Activated T-cell treated with anti-CD3 and anti-CD28 coated beads, Interleukin-2, amount 50 U/mL, for 4 hours (primary cell): Measurements from ENCODE around the gene OR51A4. TPM values are rescaled to one million over a fixed set of nuclear protein-coding genes. Genes with fewer than 3 reads are reported as not detected.
"Not testable (repeated sequence)": the region's sequence is repeated elsewhere in the genome, so short reads cannot be mapped to it uniquely, and the experiment has no call there.

Experiments used
- ATAC-seq, 2 donors: fragments of 200-7000 bp; cut with Tn5 transposase; one replicate each; pipeline ENCODE4 v1.10.0; 2021
- DNase-seq: peaks from one replicate; pipeline ENCODE4 v3.0.0-alpha.2; 2020
- H3K27me3 Mint-ChIP-seq: one replicate; pipeline ENCODE4 v1.8.0; 2021; ENCODE audit warnings: low read depth, mixed read lengths
- H3K36me3 Mint-ChIP-seq: one replicate; pipeline ENCODE4 v1.8.0; 2022; ENCODE audit warnings: mixed read lengths; ENCODE audit not compliant: insufficient read depth
- H3K4me1 Mint-ChIP-seq: one replicate; pipeline ENCODE4 v1.8.0; 2021; ENCODE audit warnings: low read depth, mixed read lengths
- H3K4me3 Mint-ChIP-seq: one replicate; pipeline ENCODE4 v1.8.0; 2021; ENCODE audit warnings: mild to moderate bottlenecking, moderate library complexity, mixed read lengths
- H3K9me3 Mint-ChIP-seq: one replicate; pipeline ENCODE4 v1.8.0; 2021; ENCODE audit warnings: mixed read lengths
- total RNA-seq, 3 donors: library from RNA; stranded (reverse); gene quantifications; one replicate each; pipeline ENCODE4 v1.2.1, GENCODE V29; 2021

Gene OR51A4, protein sequence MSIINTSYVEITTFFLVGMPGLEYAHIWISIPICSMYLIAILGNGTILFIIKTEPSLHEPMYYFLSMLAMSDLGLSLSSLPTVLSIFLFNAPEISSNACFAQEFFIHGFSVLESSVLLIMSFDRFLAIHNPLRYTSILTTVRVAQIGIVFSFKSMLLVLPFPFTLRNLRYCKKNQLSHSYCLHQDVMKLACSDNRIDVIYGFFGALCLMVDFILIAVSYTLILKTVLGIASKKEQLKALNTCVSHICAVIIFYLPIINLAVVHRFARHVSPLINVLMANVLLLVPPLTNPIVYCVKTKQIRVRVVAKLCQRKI
- not detected for total RNA-seq

DNA sequence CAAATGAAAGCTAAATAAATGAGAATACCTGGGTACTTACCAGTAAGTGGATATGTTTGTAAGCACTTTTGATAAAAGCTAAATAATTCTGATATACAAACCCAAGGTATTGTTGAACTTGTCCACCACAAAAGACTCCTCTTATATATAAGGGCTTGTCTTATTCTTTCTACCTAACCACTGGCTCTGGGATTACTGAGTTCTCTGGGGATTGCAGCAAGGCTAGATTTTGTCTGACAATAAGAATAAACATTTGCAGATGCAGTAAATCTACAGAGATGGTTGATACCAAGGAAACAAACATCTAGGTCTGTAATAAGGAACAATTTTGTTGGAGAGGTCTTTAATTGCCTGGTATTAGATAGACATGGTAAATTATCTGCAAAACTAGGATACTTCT is at the start of gene OR51A4:
Gene OR51A4, minus strand, starts transcription at position 101 of the 400 bp plus-strand sequence. CDS start 505 bp downstream, outside the sequence.
- H3K9me3 Mint-ChIP-seq: no peaks in the 10 kb centered on the region
- no peaks in the 10 kb centered on the region for H3K4me1 Mint-ChIP-seq
- ATAC-seq: no peak
- no peak for DNase-seq
- no peak within 1 kb of the TSS for H3K4me3 Mint-ChIP-seq
- H3K36me3 Mint-ChIP-seq: no peaks in the 10 kb centered on the region
- H3K27me3 Mint-ChIP-seq: no peaks in the 10 kb centered on the region

DNA sequence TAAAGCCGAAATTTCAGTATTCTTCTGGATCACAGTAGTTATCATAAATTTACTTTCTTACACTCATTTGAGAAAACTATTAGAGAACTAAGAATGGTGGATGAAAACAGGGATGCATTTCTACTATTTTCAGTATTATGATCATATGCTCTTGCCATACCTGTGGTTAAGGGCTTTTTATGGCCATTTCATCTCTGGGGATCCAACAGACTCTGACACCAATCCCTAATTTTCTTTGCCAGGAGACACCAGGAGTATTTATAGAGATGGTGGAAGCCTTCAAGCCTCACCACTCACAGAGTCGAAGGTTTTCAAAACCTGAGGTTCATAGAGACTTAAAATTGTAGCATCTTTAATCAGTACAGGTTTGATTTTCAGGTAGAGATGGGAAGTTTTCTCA is 47.1 kb upstream of the OR51A4 start, which contains the start of gene OR51L1:
Gene OR51L1, plus strand, starts transcription at position 301 of the 400 bp plus-strand sequence. CDS start 4,132 bp downstream, outside the sequence.
- H3K4me1 Mint-ChIP-seq: no peaks in the 10 kb centered on the region
- ATAC-seq (no peak), DNase-seq (no peak)
- H3K4me3 Mint-ChIP-seq: no peak within 1 kb of the TSS
- no peaks in the 10 kb centered on the region for H3K27me3 Mint-ChIP-seq
- no peaks in the 10 kb centered on the region for H3K36me3 Mint-ChIP-seq
- no peaks in the 10 kb centered on the region for H3K9me3 Mint-ChIP-seq

DNA sequence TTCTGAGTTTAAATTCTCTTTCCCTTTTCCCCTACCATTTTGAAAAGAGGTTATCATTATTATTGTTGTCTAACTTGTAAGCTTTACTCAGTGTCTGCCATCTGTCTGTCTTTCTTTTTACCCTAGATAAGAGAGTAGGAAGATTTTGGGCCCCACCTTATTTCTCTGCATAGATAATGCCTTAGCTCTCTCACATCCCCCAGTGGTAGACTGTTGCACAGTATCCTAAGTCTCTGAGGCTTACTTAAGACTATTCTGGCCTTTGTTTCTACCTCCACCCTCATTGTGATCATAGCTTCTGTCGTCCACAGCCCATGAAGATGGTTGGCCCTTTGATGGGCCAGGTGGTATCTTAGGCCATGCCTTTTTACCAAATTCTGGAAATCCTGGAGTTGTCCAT is 43.7 kb upstream of the OR51A4 start:
- DNase-seq (no peak), ATAC-seq (no peak)
- Mint-ChIP-seq H3K27me3 (peaks cover 1% of the 10 kb centered on the region), H3K36me3 (no peaks in the 10 kb centered on the region), H3K4me3 (no peak overlapping the region), H3K9me3 (no peaks in the 10 kb centered on the region), H3K4me1 (no peaks in the 10 kb centered on the region)

DNA sequence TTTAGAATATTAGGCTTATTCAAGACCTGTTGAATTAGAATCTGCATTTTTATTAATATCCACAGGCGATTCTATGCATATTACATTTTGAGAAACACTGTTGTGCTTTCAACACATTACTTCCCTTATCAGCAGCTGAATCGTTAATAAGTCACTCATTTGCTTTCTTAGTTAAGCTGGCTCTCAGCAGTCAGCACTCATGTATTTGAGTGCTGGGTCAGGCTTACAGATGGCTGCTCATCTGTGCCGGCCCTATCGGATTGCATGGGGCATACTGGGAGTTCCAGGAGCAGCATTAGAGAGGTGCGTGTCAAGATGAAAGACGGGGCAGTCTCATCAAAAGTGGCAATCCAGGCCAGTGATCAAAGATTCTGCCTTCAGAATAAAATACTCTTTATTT is 36.4 kb upstream of the OR51A4 start:
- Mint-ChIP-seq H3K9me3 (no peaks in the 10 kb centered on the region), H3K4me1 (no peaks in the 10 kb centered on the region), H3K36me3 (no peaks in the 10 kb centered on the region), H3K4me3 (no peak overlapping the region), H3K27me3 (no peaks in the 10 kb centered on the region)
- no peak for ATAC-seq
- DNase-seq: no peak

DNA sequence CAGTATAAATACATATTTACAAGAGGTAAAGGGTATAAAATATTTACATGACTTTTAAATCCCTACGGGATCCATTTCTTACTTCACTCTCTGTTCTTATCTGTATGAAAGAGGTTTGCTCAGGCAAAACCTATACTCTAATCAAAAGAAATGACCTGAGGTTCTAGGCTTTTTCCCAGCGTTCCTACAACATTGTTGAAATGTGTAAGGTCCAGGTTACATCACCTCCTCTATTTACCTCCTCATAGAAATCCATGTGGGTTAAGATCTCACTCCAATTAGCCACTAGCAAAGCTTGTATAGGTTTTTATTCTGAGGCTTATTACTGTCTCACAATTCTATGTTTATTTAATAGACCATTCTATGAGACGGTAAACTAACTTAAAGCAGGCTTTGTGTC is 35.3 kb upstream of the OR51A4 start:
- DNase-seq: no peak

DNA sequence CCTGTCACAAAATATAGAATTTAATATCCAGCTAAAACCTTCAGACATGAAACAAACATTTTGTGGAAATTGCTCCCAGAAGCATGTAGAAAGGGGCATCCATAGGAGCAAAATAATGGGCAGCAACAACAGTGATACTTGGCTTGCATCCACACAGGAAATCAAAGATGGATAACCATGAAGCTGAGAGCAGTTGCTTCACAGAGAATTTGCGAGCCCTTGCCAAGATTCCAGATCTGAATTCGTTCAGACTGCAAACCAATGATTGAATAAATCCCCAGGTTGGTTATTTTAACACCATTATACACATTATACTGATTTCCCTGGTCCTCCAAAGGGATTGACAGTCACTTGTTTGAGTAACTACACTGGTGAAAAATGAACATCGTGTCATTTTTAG is 31.6 kb upstream of the OR51A4 start:
- no peak for ATAC-seq
- H3K4me3 Mint-ChIP-seq: no peak overlapping the region
- H3K9me3 Mint-ChIP-seq: no peaks in the 10 kb centered on the region
- H3K36me3 Mint-ChIP-seq: no peaks in the 10 kb centered on the region
- no peaks in the 10 kb centered on the region for H3K27me3 Mint-ChIP-seq
- DNase-seq: no peak
- H3K4me1 Mint-ChIP-seq: no peaks in the 10 kb centered on the region

More for the DNA sequence above, 35.3 kb upstream of the OR51A4 start:
- Mint-ChIP-seq H3K4me1 (no peaks in the 10 kb centered on the region), H3K36me3 (no peaks in the 10 kb centered on the region), H3K9me3 (no peaks in the 10 kb centered on the region), H3K27me3 (no peaks in the 10 kb centered on the region), H3K4me3 (no peak overlapping the region)
- no peak for ATAC-seq

DNA sequence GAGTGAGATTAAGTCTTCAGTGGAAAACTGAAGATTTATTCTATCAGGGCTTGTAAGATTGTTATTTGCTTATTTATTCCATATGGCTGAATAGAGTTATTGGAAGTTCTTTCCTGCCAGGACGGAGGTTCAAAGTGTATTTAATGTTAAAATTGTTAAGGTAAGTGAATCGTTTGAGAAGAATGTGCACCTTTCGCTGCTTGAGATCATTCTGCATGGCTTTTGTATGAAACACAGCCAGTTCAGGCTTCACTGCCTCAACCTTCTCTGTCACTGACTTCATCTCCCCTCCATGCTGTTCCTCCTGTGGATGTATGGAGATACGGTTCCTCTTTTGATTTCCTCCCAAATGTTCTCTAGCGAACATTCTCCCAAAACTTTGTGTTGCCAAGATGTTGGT is 28.0 kb upstream of the OR51A4 start:
- Mint-ChIP-seq H3K27me3 (no peaks in the 10 kb centered on the region), H3K4me3 (no peak overlapping the region), H3K9me3 (no peaks in the 10 kb centered on the region), H3K36me3 (no peaks in the 10 kb centered on the region), H3K4me1 (no peaks in the 10 kb centered on the region)
- DNase-seq: no peak
- ATAC-seq: no peak

DNA sequence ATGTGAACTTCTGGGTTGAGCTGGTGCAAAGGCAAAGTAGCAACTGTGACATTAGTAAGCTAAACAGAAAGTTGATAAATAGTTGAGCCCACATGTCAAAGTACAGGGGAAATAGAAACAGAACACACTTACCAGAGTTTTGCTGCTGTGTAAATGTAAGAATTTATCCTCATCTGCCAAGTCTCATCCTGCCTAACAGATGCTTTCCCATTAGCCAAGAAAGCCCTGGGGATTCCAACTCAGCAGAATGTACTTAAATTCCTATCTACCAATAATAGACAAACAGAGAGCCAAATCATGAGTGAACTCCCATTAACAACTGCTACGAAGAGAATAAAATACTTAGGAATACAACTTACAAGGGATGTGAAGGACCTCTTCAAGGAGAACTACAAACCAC is 15.4 kb upstream of the OR51A4 start:
- Mint-ChIP-seq H3K36me3 (no peaks in the 10 kb centered on the region), H3K4me3 (no peak overlapping the region), H3K27me3 (peaks cover 5% of the 10 kb centered on the region), H3K4me1 (no peaks in the 10 kb centered on the region), H3K9me3 (peaks cover 10% of the 10 kb centered on the region)
- DNase-seq: no peak
- ATAC-seq: no peak

DNA sequence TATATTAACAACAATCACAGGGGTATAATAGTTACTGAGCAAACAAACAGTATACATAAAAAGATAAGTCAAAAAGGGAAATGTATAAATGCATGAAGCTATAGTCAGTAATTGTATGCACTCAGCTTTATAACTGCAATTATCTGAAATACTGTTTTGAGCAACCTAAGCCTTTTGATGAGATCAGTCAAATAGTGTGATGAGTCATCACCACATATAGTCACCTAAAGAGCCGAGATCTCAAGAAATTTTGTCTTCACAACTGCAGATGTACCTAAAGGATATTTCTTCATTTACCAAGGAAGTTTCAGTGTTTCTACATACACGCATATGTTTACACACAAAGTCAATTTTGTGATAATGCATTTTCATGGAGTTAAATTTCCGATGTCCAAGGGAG is 13.5 kb upstream of the OR51A4 start:
- Mint-ChIP-seq H3K4me1 (no peaks in the 10 kb centered on the region), H3K4me3 (no peak overlapping the region), H3K27me3 (peaks cover 2% of the 10 kb centered on the region), H3K9me3 (peaks cover 8% of the 10 kb centered on the region), H3K36me3 (no peaks in the 10 kb centered on the region)
- DNase-seq (no peak), ATAC-seq (no peak)

DNA sequence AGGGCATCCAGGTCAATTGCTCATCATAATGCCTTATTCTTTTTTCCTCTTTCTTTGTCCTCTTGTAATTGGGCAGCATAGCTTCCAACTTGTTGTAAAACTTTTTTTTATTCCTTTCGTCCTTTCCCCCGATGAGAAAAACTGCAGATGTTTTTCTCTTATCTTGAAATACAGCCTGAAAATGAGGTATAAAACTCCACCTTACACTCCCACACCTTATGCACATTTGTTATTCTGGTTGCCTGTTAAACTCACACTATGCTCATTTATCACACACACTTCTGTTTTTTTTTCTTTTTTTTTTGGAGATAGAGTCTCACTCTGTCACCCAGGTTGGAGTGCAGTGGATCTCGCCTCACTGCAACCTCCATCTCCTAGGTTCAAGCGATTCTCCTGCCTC is 10.0 kb upstream of the OR51A4 start:
- no peaks in the 10 kb centered on the region for H3K27me3 Mint-ChIP-seq
- DNase-seq: no peak
- no peaks in the 10 kb centered on the region for H3K36me3 Mint-ChIP-seq
- H3K4me1 Mint-ChIP-seq: no peaks in the 10 kb centered on the region
- H3K4me3 Mint-ChIP-seq: no peak overlapping the region
- no peak for ATAC-seq
- H3K9me3 Mint-ChIP-seq: peaks cover 6% of the 10 kb centered on the region

DNA sequence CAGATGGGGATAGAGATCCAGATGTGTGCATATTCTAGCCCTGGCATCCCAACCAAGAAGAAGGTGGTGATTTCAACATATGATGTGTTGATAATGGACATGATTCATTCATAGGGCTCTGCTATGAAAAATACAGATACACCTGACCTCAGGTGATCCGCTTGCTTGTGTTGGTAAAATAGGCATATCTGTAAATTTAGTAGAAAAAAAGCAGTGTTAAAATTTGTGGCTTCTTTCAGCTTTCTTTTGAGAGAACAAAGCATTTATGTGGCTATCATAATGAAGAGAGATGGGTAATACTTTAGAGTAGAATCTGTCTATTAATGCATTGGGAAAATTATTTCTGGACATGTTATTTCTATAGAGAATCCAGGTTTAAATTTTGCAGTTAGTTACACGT is 8.2 kb upstream of the OR51A4 start, which contains the start of gene OR51A2:
Gene OR51A2, minus strand, starts transcription at position 101 of the 400 bp plus-strand sequence. Its CDS starts 0 bp downstream, at position 101.
- H3K27me3 Mint-ChIP-seq, H3K4me1 Mint-ChIP-seq, DNase-seq, ATAC-seq, H3K36me3 Mint-ChIP-seq, H3K9me3 Mint-ChIP-seq, H3K4me3 Mint-ChIP-seq: not testable (repeated sequence)

DNA sequence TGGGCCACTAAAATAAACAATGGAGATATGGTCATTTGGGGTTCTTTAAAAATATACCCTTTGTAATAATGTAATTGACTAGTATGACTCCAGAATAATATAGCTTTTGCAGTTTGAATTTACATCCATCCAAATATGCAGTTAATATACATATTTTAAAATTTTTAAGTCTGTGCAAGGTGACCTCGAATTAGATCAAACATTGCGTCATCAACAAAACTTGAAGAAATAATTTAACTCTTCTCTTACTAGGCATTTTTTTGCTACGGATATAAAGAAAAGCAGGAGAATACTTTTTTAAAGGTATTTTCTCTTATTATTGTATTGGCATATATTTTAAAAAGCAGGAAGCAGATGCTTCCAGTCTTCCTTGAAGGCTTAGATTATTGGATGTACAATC is 10.7 kb downstream of the OR51A4 start:
- H3K27me3 Mint-ChIP-seq: no peaks in the 10 kb centered on the region
- no peak overlapping the region for H3K4me3 Mint-ChIP-seq
- H3K9me3 Mint-ChIP-seq: no peaks in the 10 kb centered on the region
- H3K36me3 Mint-ChIP-seq: no peaks in the 10 kb centered on the region
- no peak for ATAC-seq
- H3K4me1 Mint-ChIP-seq: no peaks in the 10 kb centered on the region
- DNase-seq: no peak

DNA sequence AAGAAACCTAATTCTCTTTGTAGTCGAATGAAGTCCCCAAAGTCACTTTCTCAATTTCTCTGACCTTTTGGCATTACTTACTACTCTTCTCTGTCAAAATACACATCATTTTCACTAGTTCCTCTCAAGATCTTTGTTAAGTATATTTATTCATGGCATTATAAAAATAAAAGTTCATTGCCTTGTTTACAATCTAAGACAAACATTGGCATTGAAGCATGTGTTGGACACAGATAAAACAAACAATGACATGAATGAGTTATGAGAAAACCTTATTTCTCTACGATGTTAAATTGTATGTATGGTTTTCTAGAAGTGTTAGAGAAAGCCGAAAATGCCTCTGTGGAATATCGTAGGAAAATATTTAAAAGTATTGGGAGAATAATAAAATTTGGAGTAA is 14.7 kb downstream of the OR51A4 start:
- no peaks in the 10 kb centered on the region for H3K36me3 Mint-ChIP-seq

DNA sequence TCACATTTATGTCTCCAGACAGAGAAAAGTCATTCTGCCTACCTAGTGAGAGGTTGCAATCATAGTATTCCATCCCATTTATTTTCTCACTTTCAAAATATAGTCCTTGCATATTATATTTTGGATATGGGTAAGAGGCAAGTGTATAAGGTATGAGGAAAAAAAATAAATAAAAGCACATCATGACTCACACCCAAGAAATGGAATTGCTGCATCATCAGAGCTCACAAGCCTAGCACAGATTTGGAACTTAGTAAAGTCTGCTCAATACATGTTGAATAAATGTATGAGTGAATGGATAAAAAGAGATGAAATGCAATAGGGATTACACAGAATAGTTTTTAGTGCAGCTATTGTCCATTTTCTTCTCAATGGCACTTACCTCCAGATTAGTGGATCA is 20.8 kb downstream of the OR51A4 start:
- H3K4me3 Mint-ChIP-seq: no peak overlapping the region
- DNase-seq (no peak), ATAC-seq (no peak)
- H3K9me3 Mint-ChIP-seq: no peaks in the 10 kb centered on the region
- no peaks in the 10 kb centered on the region for H3K27me3 Mint-ChIP-seq
- H3K36me3 Mint-ChIP-seq: no peaks in the 10 kb centered on the region
- H3K4me1 Mint-ChIP-seq: no peaks in the 10 kb centered on the region

More for the DNA sequence above, 14.7 kb downstream of the OR51A4 start:
- no peaks in the 10 kb centered on the region for H3K9me3 Mint-ChIP-seq
- H3K4me3 Mint-ChIP-seq: no peak overlapping the region
- H3K4me1 Mint-ChIP-seq: no peaks in the 10 kb centered on the region
- ATAC-seq (no peak), DNase-seq (no peak)
- H3K27me3 Mint-ChIP-seq: no peaks in the 10 kb centered on the region

DNA sequence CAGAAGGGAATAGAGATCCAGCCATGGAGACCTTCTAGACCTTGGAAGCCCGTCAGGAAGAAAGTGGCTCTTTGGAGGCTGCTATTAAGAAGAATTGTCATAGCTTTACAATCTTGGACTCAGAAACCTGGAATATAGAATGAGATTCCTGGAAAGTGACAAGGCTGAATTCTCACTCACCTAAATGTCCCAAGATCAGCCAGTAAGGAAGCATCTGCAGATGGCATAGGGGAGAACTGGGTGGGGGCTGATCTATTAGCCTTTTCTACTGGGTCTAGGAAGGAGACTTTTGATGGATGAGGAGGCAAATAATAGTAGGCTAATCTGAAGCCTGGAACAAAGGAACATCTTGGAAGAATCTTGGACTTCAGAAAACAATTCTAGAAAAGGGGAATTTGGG is 23.2 kb downstream of the OR51A4 start, which contains the start of gene OR51G1:
Gene OR51G1, minus strand, starts transcription at position 101 of the 400 bp plus-strand sequence. Its CDS starts 0 bp downstream, at position 101.
- DNase-seq (no peak), ATAC-seq (no peak)
- Mint-ChIP-seq H3K4me3 (no peak within 1 kb of the TSS), H3K27me3 (no peaks in the 10 kb centered on the region), H3K36me3 (no peaks in the 10 kb centered on the region), H3K9me3 (no peaks in the 10 kb centered on the region), H3K4me1 (no peaks in the 10 kb centered on the region)
